GM06990 (cell line): ENCODE results near the gene BCL3.

Source experiments
- DNase-seq: peaks from one replicate; pipeline ENCODE4 v3.0.0-alpha.2; 2011; ENCODE audit not compliant: insufficient read length; ENCODE audit errors: extremely low read depth
- H3K27me3 ChIP-seq: replicated peaks from 2 replicates; pipeline ENCODE4 v1.6.0; 2011; ENCODE audit warnings: low read length; ENCODE audit not compliant: control insufficient read depth, insufficient read depth
- H3K36me3 ChIP-seq: 2 replicates; pipeline ENCODE4 v1.5.1; 2011; ENCODE audit warnings: low read length; ENCODE audit not compliant: control insufficient read depth, insufficient read depth
- H3K4me3 ChIP-seq: replicated peaks from 2 replicates; pipeline ENCODE4 v1.5.1; 2011; ENCODE audit warnings: low read depth, mild to moderate bottlenecking, control low read depth, low read length
- CTCF ChIP-seq: IDR thresholded peaks from 2 replicates; pipeline ENCODE4 v1.5.1; 2011; ENCODE audit warnings: low read length, control low read depth, mild to moderate bottlenecking, inconsistent platforms; ENCODE audit not compliant: insufficient read depth, poor library complexity, severe bottlenecking

The BCL3 gene

GRCh38 chr19:44755219-44755618, 6.7 kb downstream of the BCL3 start:
- Histone ChIP-seq H3K36me3 (peaks cover 22% of the 10 kb centered on the region), H3K4me3 (no peak overlapping the region), H3K27me3 (no peaks in the 10 kb centered on the region)
- DNase-seq = no peak
- TF ChIP-seq CTCF = no peak

GRCh38 chr19:44756089-44756562, 7.6 kb downstream of the BCL3 start:
- H3K4me3 ChIP-seq = no peak overlapping the region
- no peaks in the 10 kb centered on the region for H3K27me3 ChIP-seq
- no peak for DNase-seq
- H3K36me3 ChIP-seq = peaks cover 21% of the 10 kb centered on the region
- TF ChIP-seq CTCF = no peak

GRCh38 chr19:44757057-44757734, 8.7 kb downstream of the BCL3 start:
- TF ChIP-seq CTCF = no peak
- Histone ChIP-seq H3K4me3 (no peak overlapping the region), H3K27me3 (no peaks in the 10 kb centered on the region), H3K36me3 (peaks cover 18% of the 10 kb centered on the region)
- no peak for DNase-seq

GRCh38 chr19:44757735-44758505, 9.4 kb downstream of the BCL3 start:
- no peak for TF ChIP-seq CTCF
- Histone ChIP-seq H3K36me3 (peaks cover 18% of the 10 kb centered on the region), H3K4me3 (no peak overlapping the region), H3K27me3 (no peaks in the 10 kb centered on the region)
- no peak for DNase-seq

- Histone ChIP-seq H3K4me3 (no peak overlapping the region), H3K36me3 (peaks cover 18% of the 10 kb centered on the region), H3K27me3 (no peaks in the 10 kb centered on the region)
- DNase-seq = no peak
- TF ChIP-seq CTCF = no peak
These were observed 10.1 kb downstream of the BCL3 start for GRCh38 chr19:44758596-44758995.
